ENCODE measurements around the gene MARK4.

Gene MARK4

GRCh38 chr19:45322311-45322710 lies 71.2 kb downstream of the MARK4 start:
- TF ChIP-seq TAF1 (IDR thresholded peaks at IDR 0.05; ENCODE audit: low read depth) (no peak), CREB1 (IDR thresholded peaks at IDR 0.05; ENCODE audit: low read depth) (no peak)

GRCh38 chr19:45322744-45323281 lies 71.7 kb downstream of the MARK4 start, which contains the start of gene CKM:
Gene CKM, minus strand, starts transcription at chr19:45322875. Its CDS starts 3,162 bp downstream, at chr19:45319713.
- TF ChIP-seq YY1 (IDR thresholded peaks at IDR 0.05; ENCODE audit: low read depth): no peak
- no peak for TF ChIP-seq ZBTB7A (IDR thresholded peaks at IDR 0.05; ENCODE audit: low read depth)
- TF ChIP-seq TCF12 (IDR thresholded peaks at IDR 0.05; ENCODE audit: low read depth): no peak
- no peak for TF ChIP-seq REST (IDR thresholded peaks at IDR 0.05; ENCODE audit: low read depth)
- TF ChIP-seq TAF1 (IDR thresholded peaks at IDR 0.05; ENCODE audit: low read depth): no peak
- no peak for TF ChIP-seq FOXM1 (IDR thresholded peaks at IDR 0.05; ENCODE audit: borderline replicate concordance, low read depth)
- no peak for TF ChIP-seq CREB1 (IDR thresholded peaks at IDR 0.05; ENCODE audit: low read depth)
- TF ChIP-seq RAD21 (IDR thresholded peaks at IDR 0.05; ENCODE audit: low read depth): no peak
- TF ChIP-seq CEBPB (IDR thresholded peaks at IDR 0.05): no peak
- no peak for TF ChIP-seq NFIC (IDR thresholded peaks at IDR 0.05)
- TF ChIP-seq EP300 (IDR thresholded peaks at IDR 0.05; ENCODE audit: borderline replicate concordance): no peak
- TF ChIP-seq TEAD4 (IDR thresholded peaks at IDR 0.05): no peak
- no peak for TF ChIP-seq EGR1 (IDR thresholded peaks at IDR 0.05)
- TF ChIP-seq, protein P1, sequence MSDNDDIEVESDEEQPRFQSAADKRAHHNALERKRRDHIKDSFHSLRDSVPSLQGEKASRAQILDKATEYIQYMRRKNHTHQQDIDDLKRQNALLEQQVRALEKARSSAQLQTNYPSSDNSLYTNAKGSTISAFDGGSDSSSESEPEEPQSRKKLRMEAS (IDR thresholded peaks at IDR 0.05): no peak
- TF ChIP-seq, protein P2, sequence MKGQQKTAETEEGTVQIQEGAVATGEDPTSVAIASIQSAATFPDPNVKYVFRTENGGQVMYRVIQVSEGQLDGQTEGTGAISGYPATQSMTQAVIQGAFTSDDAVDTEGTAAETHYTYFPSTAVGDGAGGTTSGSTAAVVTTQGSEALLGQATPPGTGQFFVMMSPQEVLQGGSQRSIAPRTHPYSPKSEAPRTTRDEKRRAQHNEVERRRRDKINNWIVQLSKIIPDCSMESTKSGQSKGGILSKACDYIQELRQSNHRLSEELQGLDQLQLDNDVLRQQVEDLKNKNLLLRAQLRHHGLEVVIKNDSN (IDR thresholded peaks at IDR 0.05): no peak

DNA sequence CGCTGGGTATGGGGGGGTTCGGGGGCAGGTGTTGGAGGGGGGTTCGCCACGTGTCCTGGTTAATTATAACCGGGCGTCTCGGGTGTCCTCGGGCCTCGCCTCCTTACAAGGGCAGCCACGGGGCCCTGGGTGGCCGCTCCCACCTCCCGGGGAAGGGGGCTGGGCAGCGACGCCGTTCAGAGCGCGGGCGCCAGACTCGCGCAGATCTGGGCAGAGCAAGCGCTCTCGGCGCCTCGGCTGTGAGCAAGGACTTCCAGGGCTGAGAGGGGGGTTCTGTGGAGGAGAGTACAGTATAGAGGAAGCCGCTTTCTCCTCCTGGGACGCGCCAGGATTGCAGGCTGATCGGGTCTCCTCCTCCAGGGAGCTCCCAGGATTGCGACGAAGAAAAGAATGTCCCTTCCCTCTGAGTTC lies 72.6 kb downstream of the MARK4 start:
- no peak for TF ChIP-seq ZBTB7A (IDR thresholded peaks at IDR 0.05; ENCODE audit: low read depth)
- no peak for TF ChIP-seq TAF1 (IDR thresholded peaks at IDR 0.05; ENCODE audit: low read depth)
- no peak for TF ChIP-seq NFIC (IDR thresholded peaks at IDR 0.05)
- no peak for TF ChIP-seq REST (IDR thresholded peaks at IDR 0.05; ENCODE audit: low read depth)
- TF ChIP-seq, protein P1 (IDR thresholded peaks at IDR 0.05): no peak
- no peak for TF ChIP-seq RAD21 (IDR thresholded peaks at IDR 0.05; ENCODE audit: low read depth)
- no peak for TF ChIP-seq EP300 (IDR thresholded peaks at IDR 0.05; ENCODE audit: borderline replicate concordance)
- no peak for TF ChIP-seq FOXM1 (IDR thresholded peaks at IDR 0.05; ENCODE audit: borderline replicate concordance, low read depth)
- no peak for TF ChIP-seq EGR1 (IDR thresholded peaks at IDR 0.05)
- no peak for TF ChIP-seq TEAD4 (IDR thresholded peaks at IDR 0.05)
- TF ChIP-seq TCF12 (IDR thresholded peaks at IDR 0.05; ENCODE audit: low read depth): no peak
- no peak for TF ChIP-seq CREB1 (IDR thresholded peaks at IDR 0.05; ENCODE audit: low read depth)
- no peak for TF ChIP-seq YY1 (IDR thresholded peaks at IDR 0.05; ENCODE audit: low read depth)

GRCh38 chr19:45324349-45324907 lies 73.4 kb downstream of the MARK4 start:
- TF ChIP-seq YY1 (IDR thresholded peaks at IDR 0.05; ENCODE audit: low read depth) (no peak), TAF1 (IDR thresholded peaks at IDR 0.05; ENCODE audit: low read depth) (no peak), EGR1 (IDR thresholded peaks at IDR 0.05) (no peak), TCF12 (IDR thresholded peaks at IDR 0.05; ENCODE audit: low read depth) (no peak), TEAD4 (IDR thresholded peaks at IDR 0.05) (no peak), NFIC (IDR thresholded peaks at IDR 0.05) (no peak), REST (IDR thresholded peaks at IDR 0.05; ENCODE audit: low read depth) (no peak), EP300 (IDR thresholded peaks at IDR 0.05; ENCODE audit: borderline replicate concordance) (no peak), CREB1 (IDR thresholded peaks at IDR 0.05; ENCODE audit: low read depth) (no peak), CEBPB (IDR thresholded peaks at IDR 0.05) (no peak), RAD21 (IDR thresholded peaks at IDR 0.05; ENCODE audit: low read depth) (no peak), ZBTB7A (IDR thresholded peaks at IDR 0.05; ENCODE audit: low read depth) (no peak), FOXM1 (IDR thresholded peaks at IDR 0.05; ENCODE audit: borderline replicate concordance, low read depth) (no peak)
- TF ChIP-seq, protein P1 (IDR thresholded peaks at IDR 0.05): no peak
- TF ChIP-seq, protein P2 (IDR thresholded peaks at IDR 0.05): no peak
